NCI-H2196 (cell line): Measurements from ENCODE around the gene ETFBKMT.
"Not testable (repeated sequence)": the region's sequence is repeated elsewhere in the genome, so short reads cannot be mapped to it uniquely, and the experiment has no call there.

Experiments
- DNase-seq: peaks from one replicate; lab custom pipeline; 2025; ENCODE audit not compliant: unreplicated experiment; lab: John Stamatoyannopoulos, UW

The ETFBKMT gene

DNA sequence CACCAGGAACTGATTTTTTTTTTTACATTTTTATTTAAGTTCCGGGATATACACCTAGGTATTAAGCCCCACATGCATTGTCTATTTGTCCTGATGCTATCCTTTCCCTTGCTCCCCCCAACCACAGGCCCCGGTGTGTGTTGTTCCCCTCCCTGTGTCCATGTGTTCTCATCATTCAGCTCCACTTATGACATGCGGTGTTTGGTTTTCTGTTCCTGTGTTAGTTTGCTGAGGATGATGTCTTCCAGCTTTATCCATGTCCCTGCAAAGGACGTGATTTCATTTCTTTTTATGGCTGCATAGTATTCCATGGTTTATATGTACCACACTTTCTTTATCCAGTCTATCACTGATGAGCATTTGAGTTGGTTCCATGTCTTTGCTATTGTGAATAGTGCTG, 57.5 kb downstream of the ETFBKMT start:
- DNase-seq = not testable (repeated sequence)

DNA sequence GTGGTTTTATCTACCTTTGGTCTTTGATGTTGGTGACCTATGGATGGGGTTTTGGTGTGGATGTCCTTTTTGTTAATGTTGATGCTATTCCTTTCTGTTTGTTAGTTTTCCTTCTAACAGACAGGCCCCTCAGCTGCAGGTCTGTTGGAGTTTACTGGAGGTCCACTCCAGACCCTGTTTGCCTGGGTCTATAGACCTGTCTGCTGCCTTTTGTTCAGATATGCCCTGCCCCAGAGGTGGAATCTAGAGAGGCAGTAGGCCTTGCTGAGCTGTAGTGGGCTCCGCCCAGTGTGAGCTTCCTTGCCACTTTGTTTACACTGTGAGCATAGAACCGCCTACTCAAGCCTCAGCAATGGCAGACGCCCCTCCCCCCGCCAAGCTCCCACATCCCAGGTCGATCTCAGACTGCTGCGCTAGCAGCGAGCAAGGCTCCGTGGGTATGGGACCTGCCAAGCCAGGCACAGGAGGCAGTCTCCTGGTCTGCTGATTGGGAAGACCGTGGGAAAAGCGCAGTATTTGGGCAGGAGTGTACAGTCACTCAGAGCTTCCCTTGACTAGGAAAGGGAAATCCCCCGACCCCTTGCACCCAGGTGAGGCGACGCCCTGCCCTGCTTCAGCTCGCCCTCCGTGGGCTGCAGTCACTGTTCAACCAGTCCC, 59.2 kb downstream of the ETFBKMT start:
- not testable (repeated sequence) for DNase-seq

- no peak for DNase-seq
These were observed 63.1 kb downstream of the ETFBKMT start for GRCh38 chr12:31722580-31722979.
